GM23338 (cell line): Measurements from ENCODE around the gene STIP1.

ENCODE experiments used
- CREB1 ChIP-seq: fragments of 250-450 bp; sonication (Bioruptor Pico); IDR thresholded peaks from 2 replicates; pipeline ENCODE4 v1.5.0; 2020; ENCODE audit warnings: low read depth, mild to moderate bottlenecking, moderate library complexity
- EZH2 ChIP-seq: fragments of 200-600 bp; sonication (generic); IDR thresholded peaks from one replicate; pipeline ENCODE4 v1.8.0; 2017; ENCODE audit warnings: antibody characterized with exemption, mild to moderate bottlenecking, low read depth; ENCODE audit not compliant: unreplicated experiment
- EZH2phosphoT487 ChIP-seq: fragments of 200-600 bp; sonication (generic); IDR thresholded peaks from one replicate; pipeline ENCODE4 v1.8.1; 2018; ENCODE audit warnings: antibody characterized with exemption; ENCODE audit not compliant: unreplicated experiment
- JUNB ChIP-seq: IDR thresholded peaks from one replicate; pipeline ENCODE4 v1.6.1; 2016; ENCODE audit warnings: antibody characterized with exemption; ENCODE audit not compliant: unreplicated experiment
- NANOG ChIP-seq: IDR thresholded peaks from 2 replicates; pipeline ENCODE4 v1.6.1; 2016; ENCODE audit warnings: antibody characterized with exemption, borderline replicate concordance
- POLR2AphosphoS5 ChIP-seq: IDR thresholded peaks from 2 replicates; pipeline ENCODE4 v1.6.1; 2016; ENCODE audit warnings: antibody characterized with exemption, low read depth
- STAT1 ChIP-seq: IDR thresholded peaks from one replicate; pipeline ENCODE4 v1.6.1; 2016; ENCODE audit warnings: antibody characterized with exemption; ENCODE audit not compliant: unreplicated experiment
- ZNF114 ChIP-seq: fragments of 250-450 bp; sonication (Bioruptor Pico); IDR thresholded peaks from 2 replicates; pipeline ENCODE4 v1.5.0; 2020; ENCODE audit warnings: mild to moderate bottlenecking, moderate library complexity
- TF ChIP-seq, protein P1 (sequence below), 2 experiments: fragments of 200-600 bp in 1 of 2; sonication (generic) in 1 of 2; conservative IDR thresholded peaks; 2 replicates each; pipeline versions ENCODE4 v1.5.1 to v1.6.1; 2016 to 2017; ENCODE audit warnings: antibody characterized with exemption in 2 of 2, low read depth in 2 of 2, mild to moderate bottlenecking in 2 of 2, moderate library complexity in 1 of 2
- TF ChIP-seq, protein P2 (sequence below): fragments of 250-450 bp; sonication (Bioruptor Pico); IDR thresholded peaks from 2 replicates; pipeline ENCODE4 v1.5.0; 2020; ENCODE audit warnings: mild to moderate bottlenecking, moderate library complexity
- TF ChIP-seq, protein P3 (sequence below): IDR thresholded peaks from one replicate; pipeline ENCODE4 v1.6.1; 2018; ENCODE audit warnings: antibody characterized with exemption; ENCODE audit not compliant: unreplicated experiment
- TF ChIP-seq, protein P4 (sequence below): IDR thresholded peaks from 2 replicates; pipeline ENCODE4 v1.6.1; 2016; ENCODE audit warnings: antibody characterized with exemption

DNA sequence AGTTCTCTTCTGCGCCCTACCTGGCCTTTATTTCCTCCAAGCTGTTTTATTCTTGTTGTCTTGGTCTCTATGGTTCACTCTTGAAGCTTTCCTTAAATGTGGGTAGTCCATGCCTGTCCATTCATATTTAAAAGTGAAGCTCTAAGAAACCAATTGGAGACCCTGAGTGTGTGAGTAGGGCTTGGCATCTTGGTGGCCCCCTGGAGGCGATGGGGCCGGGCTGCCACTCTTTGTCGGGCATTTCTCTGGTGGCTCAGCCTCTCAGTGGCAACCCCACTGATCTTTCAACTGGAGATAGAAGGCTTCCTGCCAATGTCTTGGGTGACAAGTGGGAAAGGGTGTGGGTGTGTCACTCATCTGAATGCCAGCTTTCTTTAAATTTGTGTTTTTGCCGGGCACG lies 30.9 kb downstream of the STIP1 start:
- TF ChIP-seq CREB1 (CRISPR knock-in tag) (no peak), EZH2phosphoT487 (no peak), EZH2 (no peak), ZNF114 (no peak), POLR2AphosphoS5 (no peak), NANOG (no peak), JUNB (no peak), STAT1 (no peak)
- TF ChIP-seq, protein P1, sequence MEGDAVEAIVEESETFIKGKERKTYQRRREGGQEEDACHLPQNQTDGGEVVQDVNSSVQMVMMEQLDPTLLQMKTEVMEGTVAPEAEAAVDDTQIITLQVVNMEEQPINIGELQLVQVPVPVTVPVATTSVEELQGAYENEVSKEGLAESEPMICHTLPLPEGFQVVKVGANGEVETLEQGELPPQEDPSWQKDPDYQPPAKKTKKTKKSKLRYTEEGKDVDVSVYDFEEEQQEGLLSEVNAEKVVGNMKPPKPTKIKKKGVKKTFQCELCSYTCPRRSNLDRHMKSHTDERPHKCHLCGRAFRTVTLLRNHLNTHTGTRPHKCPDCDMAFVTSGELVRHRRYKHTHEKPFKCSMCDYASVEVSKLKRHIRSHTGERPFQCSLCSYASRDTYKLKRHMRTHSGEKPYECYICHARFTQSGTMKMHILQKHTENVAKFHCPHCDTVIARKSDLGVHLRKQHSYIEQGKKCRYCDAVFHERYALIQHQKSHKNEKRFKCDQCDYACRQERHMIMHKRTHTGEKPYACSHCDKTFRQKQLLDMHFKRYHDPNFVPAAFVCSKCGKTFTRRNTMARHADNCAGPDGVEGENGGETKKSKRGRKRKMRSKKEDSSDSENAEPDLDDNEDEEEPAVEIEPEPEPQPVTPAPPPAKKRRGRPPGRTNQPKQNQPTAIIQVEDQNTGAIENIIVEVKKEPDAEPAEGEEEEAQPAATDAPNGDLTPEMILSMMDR (conservative IDR thresholded peaks at IDR 0.05; ENCODE audit: low read depth in 2 of 2), result peak; percentile 1 to 39; a peak in 2 of 4 replicates
- TF ChIP-seq, protein P2, sequence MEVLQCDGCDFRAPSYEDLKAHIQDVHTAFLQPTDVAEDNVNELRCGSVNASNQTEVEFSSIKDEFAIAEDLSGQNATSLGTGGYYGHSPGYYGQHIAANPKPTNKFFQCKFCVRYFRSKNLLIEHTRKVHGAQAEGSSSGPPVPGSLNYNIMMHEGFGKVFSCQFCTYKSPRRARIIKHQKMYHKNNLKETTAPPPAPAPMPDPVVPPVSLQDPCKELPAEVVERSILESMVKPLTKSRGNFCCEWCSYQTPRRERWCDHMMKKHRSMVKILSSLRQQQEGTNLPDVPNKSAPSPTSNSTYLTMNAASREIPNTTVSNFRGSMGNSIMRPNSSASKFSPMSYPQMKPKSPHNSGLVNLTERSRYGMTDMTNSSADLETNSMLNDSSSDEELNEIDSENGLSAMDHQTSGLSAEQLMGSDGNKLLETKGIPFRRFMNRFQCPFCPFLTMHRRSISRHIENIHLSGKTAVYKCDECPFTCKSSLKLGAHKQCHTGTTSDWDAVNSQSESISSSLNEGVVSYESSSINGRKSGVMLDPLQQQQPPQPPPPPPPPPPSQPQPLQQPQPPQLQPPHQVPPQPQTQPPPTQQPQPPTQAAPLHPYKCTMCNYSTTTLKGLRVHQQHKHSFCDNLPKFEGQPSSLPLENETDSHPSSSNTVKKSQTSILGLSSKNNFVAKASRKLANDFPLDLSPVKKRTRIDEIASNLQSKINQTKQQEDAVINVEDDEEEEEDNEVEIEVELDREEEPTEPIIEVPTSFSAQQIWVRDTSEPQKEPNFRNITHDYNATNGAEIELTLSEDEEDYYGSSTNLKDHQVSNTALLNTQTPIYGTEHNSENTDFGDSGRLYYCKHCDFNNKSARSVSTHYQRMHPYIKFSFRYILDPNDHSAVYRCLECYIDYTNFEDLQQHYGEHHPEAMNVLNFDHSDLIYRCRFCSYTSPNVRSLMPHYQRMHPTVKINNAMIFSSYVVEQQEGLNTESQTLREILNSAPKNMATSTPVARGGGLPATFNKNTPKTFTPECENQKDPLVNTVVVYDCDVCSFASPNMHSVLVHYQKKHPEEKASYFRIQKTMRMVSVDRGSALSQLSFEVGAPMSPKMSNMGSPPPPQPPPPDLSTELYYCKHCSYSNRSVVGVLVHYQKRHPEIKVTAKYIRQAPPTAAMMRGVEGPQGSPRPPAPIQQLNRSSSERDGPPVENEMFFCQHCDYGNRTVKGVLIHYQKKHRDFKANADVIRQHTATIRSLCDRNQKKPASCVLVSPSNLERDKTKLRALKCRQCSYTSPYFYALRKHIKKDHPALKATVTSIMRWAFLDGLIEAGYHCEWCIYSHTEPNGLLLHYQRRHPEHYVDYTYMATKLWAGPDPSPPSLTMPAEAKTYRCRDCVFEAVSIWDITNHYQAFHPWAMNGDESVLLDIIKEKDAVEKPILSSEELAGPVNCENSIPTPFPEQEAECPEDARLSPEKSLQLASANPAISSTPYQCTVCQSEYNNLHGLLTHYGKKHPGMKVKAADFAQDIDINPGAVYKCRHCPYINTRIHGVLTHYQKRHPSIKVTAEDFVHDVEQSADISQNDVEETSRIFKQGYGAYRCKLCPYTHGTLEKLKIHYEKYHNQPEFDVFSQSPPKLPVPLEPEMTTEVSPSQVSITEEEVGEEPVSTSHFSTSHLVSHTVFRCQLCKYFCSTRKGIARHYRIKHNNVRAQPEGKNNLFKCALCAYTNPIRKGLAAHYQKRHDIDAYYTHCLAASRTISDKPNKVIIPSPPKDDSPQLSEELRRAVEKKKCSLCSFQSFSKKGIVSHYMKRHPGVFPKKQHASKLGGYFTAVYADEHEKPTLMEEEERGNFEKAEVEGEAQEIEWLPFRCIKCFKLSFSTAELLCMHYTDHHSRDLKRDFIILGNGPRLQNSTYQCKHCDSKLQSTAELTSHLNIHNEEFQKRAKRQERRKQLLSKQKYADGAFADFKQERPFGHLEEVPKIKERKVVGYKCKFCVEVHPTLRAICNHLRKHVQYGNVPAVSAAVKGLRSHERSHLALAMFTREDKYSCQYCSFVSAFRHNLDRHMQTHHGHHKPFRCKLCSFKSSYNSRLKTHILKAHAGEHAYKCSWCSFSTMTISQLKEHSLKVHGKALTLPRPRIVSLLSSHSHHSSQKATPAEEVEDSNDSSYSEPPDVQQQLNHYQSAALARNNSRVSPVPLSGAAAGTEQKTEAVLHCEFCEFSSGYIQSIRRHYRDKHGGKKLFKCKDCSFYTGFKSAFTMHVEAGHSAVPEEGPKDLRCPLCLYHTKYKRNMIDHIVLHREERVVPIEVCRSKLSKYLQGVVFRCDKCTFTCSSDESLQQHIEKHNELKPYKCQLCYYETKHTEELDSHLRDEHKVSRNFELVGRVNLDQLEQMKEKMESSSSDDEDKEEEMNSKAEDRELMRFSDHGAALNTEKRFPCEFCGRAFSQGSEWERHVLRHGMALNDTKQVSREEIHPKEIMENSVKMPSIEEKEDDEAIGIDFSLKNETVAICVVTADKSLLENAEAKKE (CRISPR knock-in tag), result no peak
- TF ChIP-seq, protein P3, sequence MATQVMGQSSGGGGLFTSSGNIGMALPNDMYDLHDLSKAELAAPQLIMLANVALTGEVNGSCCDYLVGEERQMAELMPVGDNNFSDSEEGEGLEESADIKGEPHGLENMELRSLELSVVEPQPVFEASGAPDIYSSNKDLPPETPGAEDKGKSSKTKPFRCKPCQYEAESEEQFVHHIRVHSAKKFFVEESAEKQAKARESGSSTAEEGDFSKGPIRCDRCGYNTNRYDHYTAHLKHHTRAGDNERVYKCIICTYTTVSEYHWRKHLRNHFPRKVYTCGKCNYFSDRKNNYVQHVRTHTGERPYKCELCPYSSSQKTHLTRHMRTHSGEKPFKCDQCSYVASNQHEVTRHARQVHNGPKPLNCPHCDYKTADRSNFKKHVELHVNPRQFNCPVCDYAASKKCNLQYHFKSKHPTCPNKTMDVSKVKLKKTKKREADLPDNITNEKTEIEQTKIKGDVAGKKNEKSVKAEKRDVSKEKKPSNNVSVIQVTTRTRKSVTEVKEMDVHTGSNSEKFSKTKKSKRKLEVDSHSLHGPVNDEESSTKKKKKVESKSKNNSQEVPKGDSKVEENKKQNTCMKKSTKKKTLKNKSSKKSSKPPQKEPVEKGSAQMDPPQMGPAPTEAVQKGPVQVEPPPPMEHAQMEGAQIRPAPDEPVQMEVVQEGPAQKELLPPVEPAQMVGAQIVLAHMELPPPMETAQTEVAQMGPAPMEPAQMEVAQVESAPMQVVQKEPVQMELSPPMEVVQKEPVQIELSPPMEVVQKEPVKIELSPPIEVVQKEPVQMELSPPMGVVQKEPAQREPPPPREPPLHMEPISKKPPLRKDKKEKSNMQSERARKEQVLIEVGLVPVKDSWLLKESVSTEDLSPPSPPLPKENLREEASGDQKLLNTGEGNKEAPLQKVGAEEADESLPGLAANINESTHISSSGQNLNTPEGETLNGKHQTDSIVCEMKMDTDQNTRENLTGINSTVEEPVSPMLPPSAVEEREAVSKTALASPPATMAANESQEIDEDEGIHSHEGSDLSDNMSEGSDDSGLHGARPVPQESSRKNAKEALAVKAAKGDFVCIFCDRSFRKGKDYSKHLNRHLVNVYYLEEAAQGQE, result no peak
- TF ChIP-seq, protein P4, sequence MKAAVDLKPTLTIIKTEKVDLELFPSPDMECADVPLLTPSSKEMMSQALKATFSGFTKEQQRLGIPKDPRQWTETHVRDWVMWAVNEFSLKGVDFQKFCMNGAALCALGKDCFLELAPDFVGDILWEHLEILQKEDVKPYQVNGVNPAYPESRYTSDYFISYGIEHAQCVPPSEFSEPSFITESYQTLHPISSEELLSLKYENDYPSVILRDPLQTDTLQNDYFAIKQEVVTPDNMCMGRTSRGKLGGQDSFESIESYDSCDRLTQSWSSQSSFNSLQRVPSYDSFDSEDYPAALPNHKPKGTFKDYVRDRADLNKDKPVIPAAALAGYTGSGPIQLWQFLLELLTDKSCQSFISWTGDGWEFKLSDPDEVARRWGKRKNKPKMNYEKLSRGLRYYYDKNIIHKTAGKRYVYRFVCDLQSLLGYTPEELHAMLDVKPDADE, result no peak
